ENCODE results near the gene PFDN4.

- TF ChIP-seq CTCF (IDR thresholded peaks at IDR 0.05) (no peak), POLR2A (IDR thresholded peaks at IDR 0.05) (no peak), EP300 (IDR thresholded peaks at IDR 0.05) (no peak)
Observed at GRCh38 chr20:54161821-54162149, 46.1 kb upstream of the PFDN4 start.

All from upper lobe of left lung (tissue), 4 donors.